Raji (cell line): Measurements from ENCODE around the gene CDC73.

Source experiments
- POLR2A ChIP-seq: IDR thresholded peaks from 2 replicates; pipeline ENCODE4 v1.6.1; 2011; ENCODE audit warnings: low read depth, low read length, control low read depth; ENCODE audit not compliant: insufficient read depth

CDC73 gene

GRCh38 chr1:193108471-193108870 is 13.4 kb upstream of the CDC73 start:
- TF ChIP-seq POLR2A = no peak

- TF ChIP-seq POLR2A = no peak
These were observed 12.2 kb upstream of the CDC73 start for GRCh38 chr1:193109619-193110018.

GRCh38 chr1:193110246-193110645 is 11.6 kb upstream of the CDC73 start:
- no peak for TF ChIP-seq POLR2A

GRCh38 chr1:193110864-193111263 is 11.0 kb upstream of the CDC73 start:
- TF ChIP-seq POLR2A = no peak

- no peak for TF ChIP-seq POLR2A
These were observed 10.2 kb upstream of the CDC73 start for GRCh38 chr1:193111641-193112090.

- no peak for TF ChIP-seq POLR2A
These were observed 8.4 kb upstream of the CDC73 start for GRCh38 chr1:193113258-193113991.

- TF ChIP-seq POLR2A = no peak
These were observed 7.9 kb upstream of the CDC73 start for GRCh38 chr1:193113992-193114332.

- no peak for TF ChIP-seq POLR2A
These were observed 7.2 kb upstream of the CDC73 start for GRCh38 chr1:193114485-193115095.

GRCh38 chr1:193115629-193116227 is 6.1 kb upstream of the CDC73 start:
- TF ChIP-seq POLR2A = no peak

- no peak for TF ChIP-seq POLR2A
These were observed 3.6 kb upstream of the CDC73 start for GRCh38 chr1:193118194-193118593.

- TF ChIP-seq POLR2A = no peak
These were observed 2.8 kb upstream of the CDC73 start for GRCh38 chr1:193118803-193119730.

GRCh38 chr1:193120604-193121166 is 1.1 kb upstream of the CDC73 start:
- TF ChIP-seq POLR2A = no peak

GRCh38 chr1:193123751-193124150 is 1.9 kb downstream of the CDC73 start:
- no peak for TF ChIP-seq POLR2A

GRCh38 chr1:193125369-193125768 is 3.5 kb downstream of the CDC73 start:
- TF ChIP-seq POLR2A = no peak
